SK-N-SH treated with all-trans-retinoic acid at 6 μM for 48 hours (cell line): ENCODE measurements around the gene RBM34.
A peak's percentile ranks its signal among the peaks of the same experiment; 100 is the strongest.

ENCODE experiments used
- ATAC-seq: fragments of 200-7000 bp; cut with Tn5 transposase; 3 replicates; pipeline ENCODE4 v1.9.1; 2020; ENCODE audit warnings: mild to moderate bottlenecking, moderate library complexity
- ARNTL ChIP-seq: fragments of 450-650 bp; formaldehyde crosslinking; IDR thresholded peaks from 2 replicates; pipeline ENCODE4 v1.5.0; 2020; ENCODE audit warnings: low read depth, mild to moderate bottlenecking, moderate library complexity, borderline replicate concordance
- BACH2 ChIP-seq: fragments of 250-450 bp; sonication (Bioruptor Pico); IDR thresholded peaks from 2 replicates; pipeline ENCODE4 v1.9.0; 2021; ENCODE audit warnings: mild to moderate bottlenecking, borderline replicate concordance
- CREB5 ChIP-seq: fragments of 250-450 bp; sonication (Bioruptor Pico); IDR thresholded peaks from 2 replicates; pipeline ENCODE4 v1.5.1; 2020; ENCODE audit warnings: low read depth, mild to moderate bottlenecking, moderate library complexity
- CSDC2 ChIP-seq: fragments of 250-450 bp; sonication (Bioruptor Pico); IDR thresholded peaks from 2 replicates; pipeline ENCODE4 v1.5.0; 2020; ENCODE audit warnings: mild to moderate bottlenecking, moderate library complexity
- GLIS3 ChIP-seq: fragments of 250-450 bp; sonication (Bioruptor Pico); IDR thresholded peaks from 2 replicates; pipeline ENCODE4 v1.5.0; 2020; ENCODE audit warnings: mild to moderate bottlenecking, moderate library complexity
- OSR1 ChIP-seq: fragments of 250-450 bp; sonication (Bioruptor Pico); IDR thresholded peaks from 2 replicates; pipeline ENCODE4 v1.8.0; 2022; ENCODE audit warnings: moderate library complexity, mild to moderate bottlenecking, inconsistent platforms
- POU6F1 ChIP-seq: fragments of 250-450 bp; sonication (Bioruptor Pico); IDR thresholded peaks from 2 replicates; pipeline ENCODE4 v1.8.0; 2021; ENCODE audit warnings: low read depth, mild to moderate bottlenecking, moderate library complexity, borderline replicate concordance
- PPARA ChIP-seq: fragments of 250-450 bp; sonication (Bioruptor Pico); IDR thresholded peaks from 2 replicates; pipeline ENCODE4 v1.5.0; 2020; ENCODE audit warnings: mild to moderate bottlenecking, borderline replicate concordance
- RARB ChIP-seq: fragments of 250-450 bp; sonication (Bioruptor Pico); IDR thresholded peaks from 2 replicates; pipeline ENCODE4 v1.8.0; 2021; ENCODE audit warnings: mild to moderate bottlenecking, moderate library complexity
- SNAI2 ChIP-seq: fragments of 250-450 bp; sonication (Bioruptor Pico); IDR thresholded peaks from 2 replicates; pipeline ENCODE4 v1.5.0; 2020; ENCODE audit warnings: mild to moderate bottlenecking, moderate library complexity
- TCF4 ChIP-seq: fragments of 250-450 bp; sonication (Bioruptor Pico); IDR thresholded peaks from 2 replicates; pipeline ENCODE4 v1.8.0; 2021; ENCODE audit warnings: mild to moderate bottlenecking, moderate library complexity, borderline replicate concordance
- TOX ChIP-seq: fragments of 250-450 bp; sonication (Bioruptor Pico); IDR thresholded peaks from 2 replicates; pipeline ENCODE4 v1.8.0; 2021; ENCODE audit warnings: mild to moderate bottlenecking, moderate library complexity, borderline replicate concordance
- TSHZ2 ChIP-seq: fragments of 250-450 bp; sonication (Bioruptor Pico); IDR thresholded peaks from 2 replicates; pipeline ENCODE4 v1.5.0; 2020; ENCODE audit warnings: mild to moderate bottlenecking, moderate library complexity
- ZFP30 ChIP-seq: fragments of 450-650 bp; formaldehyde crosslinking; IDR thresholded peaks from 2 replicates; pipeline ENCODE4 v1.5.0; 2022; ENCODE audit warnings: mild to moderate bottlenecking, moderate library complexity
- ZNF565 ChIP-seq: fragments of 450-650 bp; formaldehyde crosslinking; conservative IDR thresholded peaks from 2 replicates; pipeline ENCODE4 v1.5.0; 2020; ENCODE audit warnings: low read depth, mild to moderate bottlenecking, moderate library complexity
- ZNF70 ChIP-seq: fragments of 450-650 bp; formaldehyde crosslinking; IDR thresholded peaks from 2 replicates; pipeline ENCODE4 v1.5.0; 2020; ENCODE audit warnings: mild to moderate bottlenecking, moderate library complexity
- ZNF8 ChIP-seq: fragments of 450-650 bp; formaldehyde crosslinking; IDR thresholded peaks from 2 replicates; pipeline ENCODE4 v1.5.0; 2020; ENCODE audit warnings: mild to moderate bottlenecking, moderate library complexity

The RBM34 gene

GRCh38 chr1:235124111-235124510 lies 36.9 kb downstream of the RBM34 start:
- TF ChIP-seq ARNTL (no peak), OSR1 (no peak), CREB5 (CRISPR knock-in tag) (no peak), SNAI2 (no peak), ZFP30 (CRISPR knock-in tag) (no peak), PPARA (no peak), POU6F1 (no peak), RARB (CRISPR knock-in tag) (no peak)
- ATAC-seq, result no peak

- TF ChIP-seq PPARA, result no peak
- no peak for TF ChIP-seq TOX (CRISPR knock-in tag)
- TF ChIP-seq ARNTL, result no peak
- no peak for TF ChIP-seq BACH2 (CRISPR knock-in tag)
- TF ChIP-seq POU6F1, result no peak
- TF ChIP-seq CSDC2 (CRISPR knock-in tag), result no peak
- no peak for TF ChIP-seq RARB (CRISPR knock-in tag)
- TF ChIP-seq GLIS3 (CRISPR knock-in tag), result no peak
- no peak for TF ChIP-seq CREB5 (CRISPR knock-in tag)
- TF ChIP-seq TCF4 (CRISPR knock-in tag), result no peak
- TF ChIP-seq ZFP30 (CRISPR knock-in tag), result no peak
- TF ChIP-seq TSHZ2 (CRISPR knock-in tag), result no peak
- TF ChIP-seq SNAI2, result no peak
- no peak for TF ChIP-seq ZNF8 (CRISPR knock-in tag)
- TF ChIP-seq OSR1, result no peak
- no peak for TF ChIP-seq ZNF70 (CRISPR knock-in tag)
- peak; percentile 70 for ATAC-seq
Observed at GRCh38 chr1:235122348-235122747, 38.7 kb downstream of the RBM34 start.

- no peak for ATAC-seq
- no peak for TF ChIP-seq POU6F1
- TF ChIP-seq ZNF565 (CRISPR knock-in tag), result no peak
- peak; percentile 60; the same call in 1 of the 2 replicates for TF ChIP-seq TCF4 (CRISPR knock-in tag)
Observed at GRCh38 chr1:235113183-235113917, 47.7 kb downstream of the RBM34 start.
